K562 (cell line): ENCODE results near the gene SLC24A1. TPM values are rescaled to one million over a fixed set of nuclear protein-coding genes. Genes with fewer than 3 reads are reported as not detected.

ENCODE experiments used
- ATAC-seq: fragments of 200-7000 bp; cut with Tn5 transposase; 3 replicates; pipeline ENCODE4 v1.9.1; 2020; ENCODE audit warnings: moderate library complexity
- Bru-seq: library from RNA; stranded (reverse); fragments of 400-500 nt; gene quantifications from one replicate; lab custom pipeline; 2021; lab: Mats Ljungman, UMichigan
- BruChase-seq, 2 experiments: library from RNA; stranded (reverse); fragments of 400-500 nt; gene quantifications; one replicate each; lab custom pipeline; 2021; lab: Mats Ljungman, UMichigan
- BruUV-seq: library from RNA; stranded (reverse); fragments of 400-500 nt; replicated peaks from 2 replicates; lab custom pipeline; 2021; lab: Mats Ljungman, UMichigan
- CTCF ChIA-PET: fragments of 300-600 bp; formaldehyde crosslinking; extraction: SDS; loops from one replicate; lab custom pipeline; 2021; ENCODE audit warnings: low intra/inter-chr PET ratio; lab: Yijun Ruan, JAX
- POLR2A ChIA-PET: fragments of 300-600, 350-650 bp; sonication (Branson Sonifier 250); formaldehyde crosslinking; extraction: SDS; loops from one replicate; lab custom pipeline; 2021; ENCODE audit warnings: antibody characterized with exemption, inconsistent platforms; lab: Yijun Ruan, JAX
- DNase-seq, 4 experiments: peaks; one replicate each; pipeline versions ENCODE4 v3.0.0 to v3.0.0-alpha.2; 2011 to 2018; ENCODE audit warnings: low spot score in 3 of 4, mixed read lengths in 3 of 4; ENCODE audit errors: extremely low read depth in 1 of 4
- FAIRE-seq: peaks from 2 replicates; lab custom pipeline; 2011; peaks lifted over from hg19 to GRCh38; lab: Jason Lieb, UNC
- H2AFZ ChIP-seq: 2 replicates; pipeline ENCODE4 v1.6.0; 2011; ENCODE audit warnings: low read depth, low read length, control low read depth, inconsistent platforms
- H3K27ac ChIP-seq: fragments of 200-600 bp; 3 replicates; pipeline ENCODE4 v1.8.0; 2011; ENCODE audit warnings: low read depth, mild to moderate bottlenecking, control low read depth, inconsistent platforms, low read length, moderate library complexity, mixed read lengths; ENCODE audit errors: extremely low read depth
- H3K27me3 ChIP-seq, 2 experiments: fragments of 300-600 bp in 1 of 2; 2 replicates in 1 of 2; 3 replicates in 1 of 2; pipeline versions ENCODE4 v1.6.0 to v1.8.0; 2011; ENCODE audit warnings: inconsistent platforms in 2 of 2, low read length in 2 of 2, mild to moderate bottlenecking in 1 of 2, mixed read lengths in 1 of 2, moderate library complexity in 1 of 2; ENCODE audit not compliant: control insufficient read depth in 2 of 2, insufficient read depth in 2 of 2
- H3K36me3 ChIP-seq: fragments of 300-600 bp; 3 replicates; pipeline ENCODE4 v1.8.0; 2011; ENCODE audit warnings: mild to moderate bottlenecking, low read length, inconsistent platforms; ENCODE audit not compliant: control insufficient read depth, insufficient read depth
- H3K4me1 ChIP-seq, 2 experiments: fragments of 200-600 bp in 1 of 2; replicated peaks in 1 of 2; 2 replicates in 1 of 2; 3 replicates in 1 of 2; pipeline versions ENCODE4 v1.5.1 to v1.8.0; 2011; ENCODE audit warnings: inconsistent platforms in 2 of 2, low read length in 2 of 2, mild to moderate bottlenecking in 1 of 2, mixed read lengths in 1 of 2, moderate library complexity in 1 of 2; ENCODE audit not compliant: control insufficient read depth in 2 of 2, insufficient read depth in 2 of 2
- H3K4me2 ChIP-seq: 2 replicates; pipeline ENCODE4 v1.6.1; 2011; ENCODE audit warnings: low read length, control low read depth, inconsistent platforms, mixed read lengths; ENCODE audit not compliant: insufficient read depth
- H3K4me3 ChIP-seq: fragments of 200-600 bp; sonication (generic), shearing (Covaris generic); 2 replicates; pipeline ENCODE4 v1.5.1; 2016; ENCODE audit warnings: control low read depth, inconsistent platforms
- H3K79me2 ChIP-seq: fragments of 200-600 bp; 3 replicates; pipeline ENCODE4 v1.8.0; 2011; ENCODE audit warnings: low read length, inconsistent platforms; ENCODE audit not compliant: control insufficient read depth, insufficient read depth
- H3K9ac ChIP-seq, 2 experiments: 2 replicates each; pipeline versions ENCODE4 v1.6.0 to v1.6.1; 2011; ENCODE audit warnings: low read depth in 2 of 2, low read length in 2 of 2, control low read depth in 1 of 2, inconsistent platforms in 1 of 2, mild to moderate bottlenecking in 1 of 2, mixed read lengths in 1 of 2; ENCODE audit not compliant: insufficient read depth in 1 of 2
- H3K9me1 ChIP-seq: one replicate; pipeline ENCODE4 v1.6.0; 2011; ENCODE audit warnings: inconsistent platforms, mild to moderate bottlenecking, low read length, moderate library complexity; ENCODE audit not compliant: control insufficient read depth, insufficient read depth
- H3K9me3 ChIP-seq: replicated peaks from 2 replicates; pipeline ENCODE4 v1.5.1; 2011; ENCODE audit warnings: low read depth, low read length, inconsistent platforms; ENCODE audit not compliant: control insufficient read depth, insufficient read depth
- H4K20me1 ChIP-seq: replicated peaks from 2 replicates; pipeline ENCODE4 v1.6.1; 2011; ENCODE audit warnings: low read length, inconsistent platforms, mixed read lengths; ENCODE audit not compliant: control insufficient read depth, insufficient read depth
- BRF2 ChIP-seq: IDR thresholded peaks from 3 replicates; pipeline ENCODE4 v1.6.1; 2011; ENCODE audit warnings: borderline replicate concordance, mild to moderate bottlenecking; ENCODE audit not compliant: insufficient read length, insufficient read depth
- CBFA2T3 ChIP-seq: fragments of 450-650 bp; IDR thresholded peaks from 2 replicates; pipeline ENCODE4 v1.6.1; 2017
- DEAF1 ChIP-seq: fragments of 450-650 bp; formaldehyde crosslinking; IDR thresholded peaks from 2 replicates; pipeline ENCODE4 v1.4.0; 2020; ENCODE audit warnings: mild to moderate bottlenecking, moderate library complexity
- ILK ChIP-seq: fragments of 450-650 bp; IDR thresholded peaks from 2 replicates; pipeline ENCODE4 v1.6.1; 2016; ENCODE audit warnings: missing genetic modification characterization, low read depth, mild to moderate bottlenecking, missing compliant biosample characterization, moderate library complexity, borderline replicate concordance
- RBM17 ChIP-seq: fragments of 200-400 bp; formaldehyde crosslinking; IDR thresholded peaks from 2 replicates; pipeline ENCODE4 v1.6.1; 2017; ENCODE audit warnings: low read depth, mild to moderate bottlenecking, low read length, borderline replicate concordance
- TFE3 ChIP-seq: fragments of 450-650 bp; formaldehyde crosslinking; IDR thresholded peaks from 2 replicates; pipeline ENCODE4 v1.4.0; 2020; ENCODE audit warnings: mild to moderate bottlenecking, mixed read lengths
- ZFPM2 ChIP-seq: fragments of 250-450 bp; sonication (Bioruptor Pico); IDR thresholded peaks from 2 replicates; pipeline ENCODE4 v1.5.1; 2022; ENCODE audit warnings: mild to moderate bottlenecking
- ZHX1 ChIP-seq: fragments of 150-350 bp; conservative IDR thresholded peaks from 2 replicates; pipeline ENCODE4 v1.6.1; 2014; ENCODE audit warnings: low read length
- WGBS: fragments of 100-300 bp; shearing (Covaris generic); methylation state at CpG from one replicate; pipeline ENCODE4 v1.1.6; 2016; ENCODE audit warnings: low coverage, mixed read lengths; ENCODE audit not compliant: insufficient coverage; ENCODE audit errors: missing lambda C conversion rate; 5-methylcytosine and 5-hydroxymethylcytosine counted together
- in situ Hi-C: fragments of 300-500 bp; cut with MboI; formaldehyde crosslinking; loops from 4 replicates; pipeline ENCODE4 v1.15.0; 2018; ENCODE audit warnings: inconsistent platforms, mixed read lengths
- intact Hi-C: fragments of 100-400 bp; cut with micrococcal nuclease; formaldehyde crosslinking; loops from 2 replicates; pipeline ENCODE4 v1.14.2; 2022
- long read RNA-seq, 3 experiments: library from polyadenylated mRNA in 2 of 3; library from RNA in 1 of 3; unstranded in 2 of 3; stranded (forward) in 1 of 3; transcript quantifications; one replicate each; pipeline ENCODE4 v2.0.0, GENCODE V29; 2019 to 2022
- polyA minus RNA-seq, 3 experiments: library from RNA; depleted of rRNA, polyadenylated mRNA; stranded (reverse); fragments of >200 nt; gene quantifications; 2 replicates each; pipeline ENCODE4 v1.2.3, GENCODE V29; 2011
- polyA plus RNA-seq, 8 experiments: library from polyadenylated mRNA; depleted of rRNA in 4 of 8; stranded (reverse) in 5 of 8; unstranded in 3 of 8; fragments of >200 nt; fragmentation: Nextera tagmentation in 2 of 8; fragmentation: Illumina TruSeq in 1 of 8; extraction: Ambion mirVana in 2 of 8; extraction: Trizol in 1 of 8; gene quantifications; 2 replicates each; pipeline versions ENCODE4 v1.2.1 to v1.2.3, GENCODE V29; 2011 to 2014; ENCODE audit warnings: inconsistent platforms in 1 of 8, missing spikeins in 1 of 8
- total RNA-seq, 7 experiments: library from RNA; depleted of rRNA in 6 of 7; stranded (reverse); fragments of >200 nt in 6 of 7; fragmentation: Illumina TruSeq in 2 of 7; extraction: Trizol in 2 of 7; gene quantifications; 2 replicates each; pipeline versions ENCODE4 v1.2.1 to v1.2.3, GENCODE V29; 2011 to 2021; ENCODE audit warnings: low replicate concordance in 1 of 7

SLC24A1 gene
- total RNA-seq (2011; cell fraction: chromatin; rRNA removed; ENCODE audit: low replicate concordance): 13.1 and 19.5 TPM in 2 replicates
- total RNA-seq (2011; cell fraction: nucleolus; rRNA removed): 7.8 and 8.6 TPM in 2 replicates
- total RNA-seq (2011; cell fraction: nucleoplasm; rRNA removed): 13.6 and 24.7 TPM in 2 replicates
- total RNA-seq (2014; rRNA removed) (4.9 and 5.5 TPM in 2 replicates), total RNA-seq (2014; rRNA removed; fragmentation: Illumina TruSeq; extraction: Trizol) (6.5 and 7.1 TPM in 2 replicates), total RNA-seq (2015; rRNA removed; fragmentation: Illumina TruSeq; extraction: Trizol) (4.9 and 5.5 TPM in 2 replicates), total RNA-seq (2021) (6.7 and 8.2 TPM in 2 replicates), polyA plus RNA-seq (2011; rRNA removed) (4.4 and 8.2 TPM in 2 replicates), polyA plus RNA-seq (2014; fragmentation: Illumina TruSeq; extraction: Trizol) (6.8 and 7.1 TPM in 2 replicates), polyA plus RNA-seq (2014; fragmentation: Nextera tagmentation; extraction: Ambion mirVana) (1 to 10 TPM; 3.1 to 3.2 TPM), polyA plus RNA-seq (2014; rRNA removed) (3.1 and 5.9 TPM in 2 replicates), polyA minus RNA-seq (2011; rRNA and poly(A)+ RNA removed) (6.9 and 10.9 TPM in 2 replicates), Bru-seq, nascent RNA (percentile 49 among the genes with signal in this experiment), BruChase-seq, experiment 1, labeled RNA remaining after a 2-hour chase (percentile 51 among the genes with signal in this experiment), BruChase-seq, experiment 2, labeled RNA remaining after a 6-hour chase (percentile 49 among the genes with signal in this experiment)
- 3.6 and 8.5 TPM in 2 replicates for polyA plus RNA-seq (2011; cell fraction: cytosol; rRNA removed)
- 5.7 and 6.4 TPM in 2 replicates for polyA plus RNA-seq (2011; cell fraction: nucleus; rRNA removed)
- 5.6 and 11.8 TPM in 2 replicates for polyA plus RNA-seq (2012)
- 5.2 and 9.8 TPM in 2 replicates for polyA minus RNA-seq (2011; cell fraction: cytosol; rRNA and poly(A)+ RNA removed)
- 3.2 and 8.0 TPM in 2 replicates for polyA minus RNA-seq (2011; cell fraction: nucleus; rRNA and poly(A)+ RNA removed)
- long read RNA-seq, experiment 1, partial matches to known transcripts: 11 of 19 reads
- long read RNA-seq, experiment 1, other reads (novel, unspliced or antisense): 8 of 19 reads
- long read RNA-seq, experiment 2, partial matches to known transcripts: 1 of 3 reads
- long read RNA-seq, experiment 2, other reads (novel, unspliced or antisense): 2 of 3 reads
- long read RNA-seq, experiment 3, partial matches to known transcripts: 1 of 1 reads
- long read RNA-seq, experiment 3, other reads (novel, unspliced or antisense): 0 of 1 reads

- H3K9me3 ChIP-seq: no peaks in the 10 kb centered on the region
- no peaks in the 10 kb centered on the region for H3K27me3 ChIP-seq
- in situ Hi-C loops: no loop called here
- ChIA-PET CTCF (no interaction called here), POLR2A (interaction anchor here (1.0 to 1.6 kb wide), 4 partner anchors 9 to 23 kb away, joined by 3 to 10 read pairs (median 3); partner anchors contain the start of gene INTS14)
- ATAC-seq (no peak), DNase-seq (no peak), FAIRE-seq (no peak)
- H3K9me1 ChIP-seq: no peaks in the 10 kb centered on the region
- no peak within 1 kb of the TSS for H3K27ac ChIP-seq
- no peaks in the 10 kb centered on the region for H3K36me3 ChIP-seq
- H3K9ac ChIP-seq: peak within 1 kb of the TSS in 1 of 2 experiments; percentile 13; a peak in 1 of 4 replicates
- no TSS peak for BruUV-seq
- H3K4me1 ChIP-seq: peaks cover 3 to 10% of the 10 kb centered on the region in 2 experiments; a peak in 3 of 5 replicates
- no peak within 1 kb of the TSS for H3K4me2 ChIP-seq
- 67% methylated on average over 6 of the region's 6 CpGs for WGBS
- intact Hi-C loops: no loop called here
- TF ChIP-seq TFE3: no peak
- TF ChIP-seq CBFA2T3: no peak
- no peak for TF ChIP-seq BRF2
- no peak for TF ChIP-seq RBM17
- TF ChIP-seq DEAF1 (CRISPR knock-in tag): no peak
- no peak for TF ChIP-seq ILK
- no peak for TF ChIP-seq ZHX1
- no peak for TF ChIP-seq ZFPM2 (CRISPR knock-in tag)
- H2AFZ ChIP-seq: no peak within 1 kb of the TSS
- no peaks in the 10 kb centered on the region for H3K79me2 ChIP-seq
- no peaks in the 10 kb centered on the region; the same call in 1 of the 2 replicates for H4K20me1 ChIP-seq
- no peak within 1 kb of the TSS for H3K4me3 ChIP-seq
These were observed at the start of gene SLC24A1 for GRCh38 chr15:65621638-65622037. TSS of gene SLC24A1 (plus strand) at chr15:65621938. CDS start at chr15:65624081, 2,143 bp downstream.
